ENCODE results near the gene MLLT3.
"Not testable (repeated sequence)": the region's sequence is repeated elsewhere in the genome, so short reads cannot be mapped to it uniquely, and the experiment has no call there.

The MLLT3 gene

GRCh38 chr9:20593537-20593936 lies 28.8 kb downstream of the MLLT3 start:
- no peak for DNase-seq (ENCODE audit: low spot score)

DNA sequence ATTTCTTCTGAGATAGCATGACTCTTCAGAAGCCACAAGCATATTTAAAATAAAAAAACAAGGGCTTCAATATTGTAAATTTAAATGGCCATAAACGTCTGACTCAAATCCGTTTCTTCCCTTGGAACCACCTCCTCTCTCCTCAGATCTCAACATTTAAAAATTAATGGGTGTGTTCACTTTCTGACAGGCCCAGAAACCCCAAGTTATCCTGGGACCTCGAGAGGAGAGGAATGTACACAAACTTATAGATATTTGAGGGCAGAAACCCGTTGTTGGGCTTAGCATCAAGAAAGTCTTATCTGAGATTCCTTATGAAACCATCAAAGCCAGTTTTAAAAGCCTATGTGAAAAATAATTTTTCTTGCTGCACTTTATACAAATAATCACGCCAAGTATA lies 29.2 kb downstream of the MLLT3 start:
- no peak for DNase-seq (ENCODE audit: low spot score)
- TF ChIP-seq, protein P1, sequence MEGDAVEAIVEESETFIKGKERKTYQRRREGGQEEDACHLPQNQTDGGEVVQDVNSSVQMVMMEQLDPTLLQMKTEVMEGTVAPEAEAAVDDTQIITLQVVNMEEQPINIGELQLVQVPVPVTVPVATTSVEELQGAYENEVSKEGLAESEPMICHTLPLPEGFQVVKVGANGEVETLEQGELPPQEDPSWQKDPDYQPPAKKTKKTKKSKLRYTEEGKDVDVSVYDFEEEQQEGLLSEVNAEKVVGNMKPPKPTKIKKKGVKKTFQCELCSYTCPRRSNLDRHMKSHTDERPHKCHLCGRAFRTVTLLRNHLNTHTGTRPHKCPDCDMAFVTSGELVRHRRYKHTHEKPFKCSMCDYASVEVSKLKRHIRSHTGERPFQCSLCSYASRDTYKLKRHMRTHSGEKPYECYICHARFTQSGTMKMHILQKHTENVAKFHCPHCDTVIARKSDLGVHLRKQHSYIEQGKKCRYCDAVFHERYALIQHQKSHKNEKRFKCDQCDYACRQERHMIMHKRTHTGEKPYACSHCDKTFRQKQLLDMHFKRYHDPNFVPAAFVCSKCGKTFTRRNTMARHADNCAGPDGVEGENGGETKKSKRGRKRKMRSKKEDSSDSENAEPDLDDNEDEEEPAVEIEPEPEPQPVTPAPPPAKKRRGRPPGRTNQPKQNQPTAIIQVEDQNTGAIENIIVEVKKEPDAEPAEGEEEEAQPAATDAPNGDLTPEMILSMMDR (IDR thresholded peaks at IDR 0.05; ENCODE audit: extremely low read depth, missing control alignments): no peak

More at GRCh38 chr9:20593537-20593936, 28.8 kb downstream of the MLLT3 start:
- TF ChIP-seq, protein P1 (IDR thresholded peaks at IDR 0.05; ENCODE audit: extremely low read depth, missing control alignments): no peak

GRCh38 chr9:20592673-20593072 lies 29.6 kb downstream of the MLLT3 start:
- no peak for DNase-seq (ENCODE audit: low spot score)
- TF ChIP-seq, protein P1 (IDR thresholded peaks at IDR 0.05; ENCODE audit: extremely low read depth, missing control alignments): no peak

- no peak for DNase-seq (ENCODE audit: low spot score)
- TF ChIP-seq, protein P1 (IDR thresholded peaks at IDR 0.05; ENCODE audit: extremely low read depth, missing control alignments): no peak
Measured at GRCh38 chr9:20591223-20591622, 31.1 kb downstream of the MLLT3 start.

DNA sequence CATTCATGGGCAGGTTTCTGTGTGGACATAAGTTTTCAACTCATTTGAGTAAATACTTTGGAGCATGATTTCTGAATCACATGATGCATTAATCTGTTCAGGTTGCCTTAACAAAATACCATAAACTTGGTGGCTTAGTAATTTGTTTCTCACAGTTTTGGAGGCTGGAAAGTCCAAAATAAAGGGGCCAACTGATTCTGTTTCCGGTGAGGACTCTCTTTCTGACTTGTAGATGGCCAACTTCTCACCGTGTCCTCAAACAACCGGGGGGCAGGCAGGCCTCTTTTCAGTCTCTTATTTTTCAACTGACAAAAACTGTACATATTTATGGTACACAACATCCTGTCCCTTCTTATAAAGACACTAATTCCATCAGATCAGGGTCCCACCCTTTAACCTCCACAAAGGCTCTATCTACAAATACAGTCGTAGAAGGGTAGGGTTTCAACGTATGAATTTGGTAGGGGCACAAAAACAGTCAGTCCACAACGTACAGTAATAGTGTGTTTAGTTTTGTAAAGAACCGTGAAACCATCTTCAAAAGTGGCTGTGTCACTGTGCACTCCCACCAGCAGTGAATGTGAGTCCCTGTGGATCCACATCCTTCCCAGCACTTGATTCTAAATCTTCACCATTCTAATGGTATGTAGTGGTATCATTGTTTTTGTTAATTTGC lies 37.2 kb downstream of the MLLT3 start:
- TF ChIP-seq, protein P1 (IDR thresholded peaks at IDR 0.05; ENCODE audit: extremely low read depth, missing control alignments): no peak
- no peak for DNase-seq (ENCODE audit: low spot score)

DNA sequence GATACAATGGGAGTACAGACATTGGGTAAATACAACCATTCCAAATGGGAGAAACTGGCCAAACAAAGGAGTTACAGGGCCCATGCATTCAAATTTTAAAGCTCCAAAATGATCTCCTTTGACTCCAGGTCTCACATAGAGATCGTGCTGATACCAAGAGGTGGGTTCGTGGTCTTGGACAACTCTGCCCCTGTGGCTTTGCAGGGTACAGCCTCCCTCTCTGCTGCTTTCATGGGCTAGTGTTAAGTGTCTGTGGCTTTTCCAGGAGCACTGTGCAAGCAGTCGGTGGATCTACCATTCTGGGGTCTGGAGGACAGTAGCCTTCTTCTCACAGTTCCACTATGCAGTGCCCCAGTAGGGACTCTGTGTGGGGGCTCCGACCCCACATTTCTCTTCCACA lies 39.2 kb downstream of the MLLT3 start:
- DNase-seq (ENCODE audit: low spot score): not testable (repeated sequence)

DNA sequence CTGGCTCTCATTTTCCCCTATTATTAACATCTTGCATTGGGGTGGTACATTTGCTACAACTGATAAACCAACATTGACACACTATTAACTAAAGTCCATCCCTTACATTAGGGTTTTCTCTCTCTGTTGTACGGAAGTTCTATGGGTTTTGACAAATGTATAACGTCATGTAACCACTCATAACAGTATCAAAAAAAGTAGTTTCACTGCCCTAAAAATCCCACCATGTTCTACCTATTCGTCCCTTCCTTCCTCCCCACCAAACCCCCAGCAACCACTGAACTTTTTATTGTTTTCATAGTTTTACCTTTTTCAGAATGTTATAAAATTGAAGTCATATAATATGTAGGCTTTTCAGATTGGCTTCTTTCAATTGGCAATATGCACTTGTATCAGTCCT lies 40.1 kb downstream of the MLLT3 start:
- TF ChIP-seq, protein P1 (IDR thresholded peaks at IDR 0.05; ENCODE audit: extremely low read depth, missing control alignments): no peak
- DNase-seq (ENCODE audit: low spot score): no peak

DNA sequence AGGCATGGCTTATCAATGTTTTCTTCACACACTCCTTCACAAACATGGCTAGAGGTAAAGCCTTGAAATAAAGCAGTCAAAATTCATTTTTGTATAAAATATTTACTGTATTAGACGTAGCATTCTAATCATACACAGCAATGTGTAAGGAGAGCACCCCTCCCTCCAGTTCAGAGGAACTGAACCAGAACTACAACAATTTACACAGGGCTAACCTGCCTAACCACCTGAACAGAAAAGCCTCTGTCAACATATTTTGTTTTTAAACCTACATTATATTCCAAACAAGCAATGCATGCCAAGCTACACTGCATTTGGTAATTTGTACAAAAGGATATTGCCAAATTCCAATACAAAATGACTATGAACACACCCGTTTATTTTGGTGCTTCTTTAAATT lies 41.6 kb downstream of the MLLT3 start:
- no peak for DNase-seq (ENCODE audit: low spot score)
- TF ChIP-seq, protein P1 (IDR thresholded peaks at IDR 0.05; ENCODE audit: extremely low read depth, missing control alignments): no peak

Data from GM20000 (cell line).